ENCODE data around the gene WASF3.

The WASF3 gene

DNA sequence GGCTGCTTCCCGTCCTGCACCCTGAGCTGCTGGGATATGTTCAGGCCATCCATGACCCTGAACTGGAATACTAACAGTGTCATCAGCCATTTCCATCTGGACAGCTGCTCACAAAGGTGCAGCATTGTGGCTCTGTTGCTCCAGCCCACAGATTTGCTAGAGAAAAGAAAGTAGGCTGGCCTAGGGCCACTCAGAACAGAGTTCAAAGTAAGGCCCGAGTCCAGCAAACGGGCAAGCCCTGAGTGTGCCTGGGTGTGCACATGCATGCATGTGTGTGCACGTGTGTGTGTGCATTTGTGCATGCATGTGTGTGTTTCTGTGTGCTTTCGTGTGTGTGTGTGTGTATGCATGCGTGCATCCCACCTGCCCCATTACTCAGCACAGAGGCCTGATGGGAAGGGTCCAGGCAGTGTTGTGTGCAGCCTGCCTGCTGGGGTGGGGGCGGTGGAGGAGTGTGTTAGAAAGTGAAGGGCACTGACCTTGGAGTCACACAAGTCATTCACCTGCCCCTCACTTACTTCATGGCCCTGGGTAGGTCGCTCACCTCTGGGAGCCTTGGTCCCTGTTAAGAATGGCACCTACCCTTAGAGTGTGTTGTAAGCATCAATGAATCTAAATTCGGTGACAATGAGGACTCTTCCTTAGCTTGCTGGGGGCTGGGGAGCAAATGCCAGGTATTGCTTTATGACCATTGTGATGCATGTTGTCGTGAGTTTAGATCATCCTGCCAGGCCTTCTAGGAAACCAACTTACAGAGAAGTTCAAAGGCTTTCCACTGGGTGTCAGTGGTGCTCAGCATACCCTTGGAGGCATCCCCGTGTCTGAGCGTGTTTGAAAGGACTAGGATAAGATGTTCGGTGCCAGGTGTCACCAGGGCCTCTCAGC, 149.9 kb downstream of the WASF3 start:
- Histone ChIP-seq H3K36me3 (ENCODE audit: insufficient read depth, low read length) (no peaks in the 10 kb centered on the region), H3K4me3 (ENCODE audit: low read depth, low read length) (no peak overlapping the region), H3K27ac (ENCODE audit: low read depth, low read length) (no peak overlapping the region), H2AFZ (ENCODE audit: low read length, unreplicated experiment) (no peak overlapping the region), H3K4me1 (ENCODE audit: control insufficient read depth, insufficient read depth, low read length, unreplicated experiment) (no peaks in the 10 kb centered on the region), H3K79me2 (ENCODE audit: control insufficient read depth, insufficient read depth, low read length, unreplicated experiment) (no peaks in the 10 kb centered on the region), H3K27me3 (ENCODE audit: insufficient read depth, low read length) (peaks cover 18% of the 10 kb centered on the region)

DNA sequence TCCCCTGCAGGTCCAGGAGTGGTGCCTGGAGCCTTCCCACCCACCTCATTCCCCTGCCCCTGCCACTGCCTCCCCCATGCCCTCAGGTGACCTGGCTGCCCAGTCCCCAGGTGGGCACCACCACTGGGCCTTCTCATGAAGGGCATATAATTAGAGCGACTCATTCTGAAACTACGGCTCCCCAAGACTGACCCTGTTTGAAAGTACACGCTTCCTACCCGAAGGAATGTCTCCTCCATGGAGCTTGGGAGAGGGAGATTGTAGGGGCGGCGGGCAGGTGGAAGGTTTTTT, 150.5 kb downstream of the WASF3 start:
- no peaks in the 10 kb centered on the region for H3K79me2 ChIP-seq (ENCODE audit: control insufficient read depth, insufficient read depth, low read length, unreplicated experiment)
- H3K36me3 ChIP-seq (ENCODE audit: insufficient read depth, low read length): no peaks in the 10 kb centered on the region
- H3K4me1 ChIP-seq (ENCODE audit: control insufficient read depth, insufficient read depth, low read length, unreplicated experiment): no peaks in the 10 kb centered on the region
- no peak overlapping the region for H3K4me3 ChIP-seq (ENCODE audit: low read depth, low read length)
- H2AFZ ChIP-seq (ENCODE audit: low read length, unreplicated experiment): no peak overlapping the region
- H3K27me3 ChIP-seq (ENCODE audit: insufficient read depth, low read length): peaks cover 23% of the 10 kb centered on the region
- no peak overlapping the region for H3K27ac ChIP-seq (ENCODE audit: low read depth, low read length)

DNA sequence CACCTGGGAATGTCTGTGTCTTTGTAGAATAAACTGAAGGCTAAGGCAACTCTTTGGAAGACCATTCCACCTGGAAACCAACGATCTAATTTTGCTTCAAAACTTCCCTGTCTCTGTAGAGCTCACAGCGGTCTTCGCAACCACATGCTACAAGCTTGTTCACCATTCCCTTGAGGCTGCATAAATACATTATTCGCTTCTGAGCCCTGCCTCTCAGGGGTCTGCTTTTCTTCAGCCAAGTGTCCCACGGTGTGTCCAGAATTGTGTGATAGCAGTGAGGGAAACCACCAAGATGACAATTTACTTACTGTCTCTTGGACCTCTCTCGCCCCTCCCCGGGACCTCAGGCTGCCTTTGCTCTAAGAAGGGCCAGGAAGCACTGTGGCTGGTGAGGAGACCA, 152.0 kb downstream of the WASF3 start:
- Histone ChIP-seq H3K27me3 (ENCODE audit: insufficient read depth, low read length) (peaks cover 25% of the 10 kb centered on the region), H2AFZ (ENCODE audit: low read length, unreplicated experiment) (no peak overlapping the region), H3K27ac (ENCODE audit: low read depth, low read length) (no peak overlapping the region), H3K4me1 (ENCODE audit: control insufficient read depth, insufficient read depth, low read length, unreplicated experiment) (no peaks in the 10 kb centered on the region), H3K79me2 (ENCODE audit: control insufficient read depth, insufficient read depth, low read length, unreplicated experiment) (no peaks in the 10 kb centered on the region), H3K4me3 (ENCODE audit: low read depth, low read length) (no peak overlapping the region), H3K36me3 (ENCODE audit: insufficient read depth, low read length) (no peaks in the 10 kb centered on the region)

DNA sequence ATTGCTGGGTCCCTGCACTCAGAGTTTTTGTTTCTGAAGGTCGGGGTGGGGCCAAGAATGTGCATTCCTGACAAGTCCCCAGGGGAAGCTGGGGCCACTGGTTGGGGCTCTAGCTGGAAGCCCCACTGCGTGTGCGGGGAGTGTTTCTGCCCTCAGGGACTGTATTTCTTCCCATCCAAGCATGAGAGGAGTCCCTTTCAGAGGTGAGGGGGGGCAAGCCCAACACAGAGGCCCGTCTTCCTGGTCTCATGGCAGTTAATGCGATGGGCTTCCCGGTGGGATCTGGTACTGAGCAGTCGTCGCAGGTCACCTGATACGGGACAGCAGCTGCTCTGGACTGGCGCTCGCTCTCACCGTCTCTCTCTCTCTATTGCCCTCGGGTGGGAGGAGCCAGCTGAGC, 152.7 kb downstream of the WASF3 start:
- H3K4me1 ChIP-seq (ENCODE audit: control insufficient read depth, insufficient read depth, low read length, unreplicated experiment): no peaks in the 10 kb centered on the region
- H3K36me3 ChIP-seq (ENCODE audit: insufficient read depth, low read length): no peaks in the 10 kb centered on the region
- no peaks in the 10 kb centered on the region for H3K79me2 ChIP-seq (ENCODE audit: control insufficient read depth, insufficient read depth, low read length, unreplicated experiment)
- H3K27ac ChIP-seq (ENCODE audit: low read depth, low read length): no peak overlapping the region
- no peak overlapping the region for H2AFZ ChIP-seq (ENCODE audit: low read length, unreplicated experiment)
- H3K4me3 ChIP-seq (ENCODE audit: low read depth, low read length): no peak overlapping the region
- peaks cover 25% of the 10 kb centered on the region for H3K27me3 ChIP-seq (ENCODE audit: insufficient read depth, low read length)

DNA sequence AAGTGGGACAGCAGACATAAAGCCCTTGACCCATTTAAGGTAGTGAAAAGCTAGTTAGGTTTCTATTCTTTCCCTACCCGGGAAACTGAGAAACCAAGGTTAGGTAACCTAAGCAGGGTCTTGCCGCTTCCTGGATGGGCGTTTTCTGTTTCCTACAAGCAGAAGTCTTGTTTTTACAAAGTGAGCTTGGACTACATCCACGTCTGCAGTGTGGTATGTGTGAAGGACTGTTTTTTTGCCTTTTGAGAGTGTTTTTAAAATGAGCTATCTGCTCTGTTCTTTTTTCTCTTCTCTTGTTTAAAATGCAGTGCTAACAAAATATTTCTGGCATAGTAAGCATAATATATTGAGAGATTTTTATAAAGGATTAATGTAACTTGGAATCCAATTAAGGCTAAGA, 153.7 kb downstream of the WASF3 start:
- no peak overlapping the region for H2AFZ ChIP-seq (ENCODE audit: low read length, unreplicated experiment)
- no peak overlapping the region for H3K4me3 ChIP-seq (ENCODE audit: low read depth, low read length)
- H3K27me3 ChIP-seq (ENCODE audit: insufficient read depth, low read length): peaks cover 25% of the 10 kb centered on the region
- H3K79me2 ChIP-seq (ENCODE audit: control insufficient read depth, insufficient read depth, low read length, unreplicated experiment): no peaks in the 10 kb centered on the region
- no peaks in the 10 kb centered on the region for H3K36me3 ChIP-seq (ENCODE audit: insufficient read depth, low read length)
- H3K27ac ChIP-seq (ENCODE audit: low read depth, low read length): no peak overlapping the region
- no peaks in the 10 kb centered on the region for H3K4me1 ChIP-seq (ENCODE audit: control insufficient read depth, insufficient read depth, low read length, unreplicated experiment)

DNA sequence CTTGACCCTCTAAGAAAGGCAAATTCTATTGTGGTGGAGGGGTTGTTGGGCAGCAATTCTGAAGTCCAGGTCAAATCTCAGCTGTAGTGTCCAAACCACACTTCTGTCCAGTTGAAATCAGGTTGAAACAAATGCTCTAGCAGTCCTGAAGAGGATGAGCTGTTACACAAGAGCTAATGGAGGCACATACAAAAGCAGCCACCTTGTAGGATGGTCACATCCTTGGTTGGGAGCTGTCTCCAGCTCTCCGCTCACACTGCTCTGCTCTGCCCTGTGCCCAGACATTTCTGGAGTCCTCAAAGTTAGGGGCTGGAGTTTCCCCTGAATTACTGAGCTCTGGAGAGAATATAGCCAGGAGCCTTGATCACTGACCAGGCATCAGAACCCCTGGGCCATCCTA, 155.9 kb downstream of the WASF3 start:
- no peak overlapping the region for H3K4me3 ChIP-seq (ENCODE audit: low read depth, low read length)
- no peaks in the 10 kb centered on the region for H3K79me2 ChIP-seq (ENCODE audit: control insufficient read depth, insufficient read depth, low read length, unreplicated experiment)
- H3K36me3 ChIP-seq (ENCODE audit: insufficient read depth, low read length): no peaks in the 10 kb centered on the region
- peaks cover 28% of the 10 kb centered on the region for H3K27me3 ChIP-seq (ENCODE audit: insufficient read depth, low read length)
- H2AFZ ChIP-seq (ENCODE audit: low read length, unreplicated experiment): no peak overlapping the region
- H3K27ac ChIP-seq (ENCODE audit: low read depth, low read length): no peak overlapping the region
- H3K4me1 ChIP-seq (ENCODE audit: control insufficient read depth, insufficient read depth, low read length, unreplicated experiment): no peaks in the 10 kb centered on the region

DNA sequence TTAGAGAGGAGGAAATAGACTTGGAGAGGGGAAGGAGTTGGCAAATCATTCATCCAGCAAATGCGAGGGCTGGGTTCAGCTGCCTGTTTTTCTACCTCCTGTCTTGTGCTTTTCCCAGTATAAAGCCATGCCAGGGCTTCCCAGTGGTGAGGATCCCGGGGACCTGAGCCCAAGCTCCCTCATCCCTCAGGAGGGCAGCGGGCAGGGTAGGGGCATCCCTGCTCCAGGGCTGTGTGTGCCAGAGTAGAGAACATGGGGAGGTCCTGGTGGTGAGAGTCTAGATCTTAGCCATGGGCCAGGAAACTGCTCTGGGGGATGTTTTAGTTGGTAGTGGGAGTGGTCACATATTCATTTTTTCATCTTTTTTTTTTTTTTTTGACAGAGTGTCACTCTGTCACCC, 159.5 kb downstream of the WASF3 start:
- H3K4me1 ChIP-seq (ENCODE audit: control insufficient read depth, insufficient read depth, low read length, unreplicated experiment): no peaks in the 10 kb centered on the region
- H3K36me3 ChIP-seq (ENCODE audit: insufficient read depth, low read length): no peaks in the 10 kb centered on the region
- H2AFZ ChIP-seq (ENCODE audit: low read length, unreplicated experiment): no peak overlapping the region
- no peak overlapping the region for H3K4me3 ChIP-seq (ENCODE audit: low read depth, low read length)
- peaks cover 39% of the 10 kb centered on the region for H3K27me3 ChIP-seq (ENCODE audit: insufficient read depth, low read length)
- no peak overlapping the region for H3K27ac ChIP-seq (ENCODE audit: low read depth, low read length)
- H3K79me2 ChIP-seq (ENCODE audit: control insufficient read depth, insufficient read depth, low read length, unreplicated experiment): no peaks in the 10 kb centered on the region

DNA sequence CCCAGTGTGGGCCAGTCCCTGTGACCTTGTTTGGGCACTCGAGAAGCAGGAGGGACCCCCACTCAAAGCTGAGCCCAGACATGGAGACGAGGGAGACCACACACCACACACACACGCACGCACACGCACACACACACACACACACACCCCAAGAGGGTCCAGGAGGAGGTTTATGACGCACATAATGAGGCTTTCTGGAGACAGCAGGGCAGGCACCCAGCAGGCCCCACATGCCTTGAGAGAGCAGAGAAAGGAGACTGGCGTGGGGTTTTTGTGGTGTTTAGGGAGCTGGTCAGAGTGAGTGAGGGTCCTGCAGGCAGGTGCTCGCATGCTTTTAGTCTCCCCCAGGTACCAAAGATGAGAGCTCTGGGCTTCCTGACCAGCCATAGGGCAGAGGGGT, 160.7 kb downstream of the WASF3 start:
- Histone ChIP-seq H3K27me3 (ENCODE audit: insufficient read depth, low read length) (peaks cover 42% of the 10 kb centered on the region), H3K27ac (ENCODE audit: low read depth, low read length) (no peak overlapping the region), H3K4me1 (ENCODE audit: control insufficient read depth, insufficient read depth, low read length, unreplicated experiment) (no peaks in the 10 kb centered on the region)

DNA sequence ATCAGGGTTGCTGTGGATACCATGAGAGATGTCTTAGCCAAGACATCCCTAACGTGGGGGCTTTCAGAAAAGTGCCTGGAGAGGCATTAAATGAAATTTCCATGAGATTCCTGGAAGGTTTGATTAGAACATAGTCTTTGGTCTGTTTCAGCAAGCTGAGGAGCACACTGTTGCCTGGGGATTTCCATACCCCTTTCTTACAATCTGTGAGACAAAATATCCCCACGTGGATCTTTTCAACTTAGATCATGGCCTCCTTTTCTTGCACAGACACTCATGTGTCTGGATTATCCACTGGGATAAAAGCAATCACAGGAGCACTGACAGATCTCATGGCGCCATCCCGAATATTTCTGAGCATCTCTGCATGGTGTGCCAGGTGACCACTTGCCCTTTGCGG, 161.4 kb downstream of the WASF3 start:
- Histone ChIP-seq H3K4me3 (ENCODE audit: low read depth, low read length) (no peak overlapping the region), H2AFZ (ENCODE audit: low read length, unreplicated experiment) (no peak overlapping the region), H3K36me3 (ENCODE audit: insufficient read depth, low read length) (no peaks in the 10 kb centered on the region), H3K27ac (ENCODE audit: low read depth, low read length) (no peak overlapping the region), H3K4me1 (ENCODE audit: control insufficient read depth, insufficient read depth, low read length, unreplicated experiment) (no peaks in the 10 kb centered on the region), H3K79me2 (ENCODE audit: control insufficient read depth, insufficient read depth, low read length, unreplicated experiment) (no peaks in the 10 kb centered on the region), H3K27me3 (ENCODE audit: insufficient read depth, low read length) (peaks cover 42% of the 10 kb centered on the region)

More for the DNA sequence above, 160.7 kb downstream of the WASF3 start:
- Histone ChIP-seq H3K4me3 (ENCODE audit: low read depth, low read length) (no peak overlapping the region), H2AFZ (ENCODE audit: low read length, unreplicated experiment) (no peak overlapping the region), H3K36me3 (ENCODE audit: insufficient read depth, low read length) (no peaks in the 10 kb centered on the region), H3K79me2 (ENCODE audit: control insufficient read depth, insufficient read depth, low read length, unreplicated experiment) (no peaks in the 10 kb centered on the region)

DNA sequence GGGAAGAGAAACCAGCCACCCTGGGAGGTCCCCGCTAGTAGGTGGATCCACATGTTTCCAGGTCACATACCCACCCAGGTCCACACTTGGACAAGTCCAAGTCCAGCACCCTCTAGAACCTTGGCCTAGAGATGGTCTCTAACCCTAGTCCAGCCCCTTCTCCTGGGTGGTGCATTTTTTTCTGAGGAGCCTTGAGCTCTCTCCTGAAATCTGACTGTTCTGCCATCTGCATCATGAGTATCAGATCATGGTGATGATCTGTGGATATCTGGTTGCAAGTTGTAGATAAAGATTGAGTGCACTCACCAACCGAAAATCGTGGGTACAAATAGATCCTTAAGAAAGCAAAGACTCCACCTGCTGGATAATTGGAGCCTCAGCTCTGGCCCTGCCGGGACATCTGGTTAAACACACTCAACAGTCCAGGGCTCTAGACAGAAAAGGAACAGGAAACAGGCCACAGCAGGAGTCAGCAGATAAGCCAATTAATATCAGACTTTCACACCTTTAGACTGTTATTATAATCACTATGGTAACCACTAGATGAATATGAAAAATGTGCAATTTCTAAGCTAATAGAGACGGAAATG, 162.0 kb downstream of the WASF3 start:
- Histone ChIP-seq H3K4me1 (ENCODE audit: control insufficient read depth, insufficient read depth, low read length, unreplicated experiment) (no peaks in the 10 kb centered on the region), H3K4me3 (ENCODE audit: low read depth, low read length) (no peak overlapping the region), H2AFZ (ENCODE audit: low read length, unreplicated experiment) (no peak overlapping the region), H3K27ac (ENCODE audit: low read depth, low read length) (no peak overlapping the region), H3K79me2 (ENCODE audit: control insufficient read depth, insufficient read depth, low read length, unreplicated experiment) (no peaks in the 10 kb centered on the region), H3K27me3 (ENCODE audit: insufficient read depth, low read length) (peaks cover 42% of the 10 kb centered on the region), H3K36me3 (ENCODE audit: insufficient read depth, low read length) (no peaks in the 10 kb centered on the region)

Measured in ACC112 (cell line).